HG02642 (cell line): ENCODE measurements around the gene BCO2.

ENCODE experiments used
- ATAC-seq: cut with Tn5 transposase; IDR thresholded peaks from one replicate; pipeline ENCODE4 v1.9.1; 2021; ENCODE audit warnings: mild to moderate bottlenecking; ENCODE audit not compliant: unreplicated experiment, poor library complexity

The BCO2 gene

GRCh38 chr11:112241486-112241885 is 66.2 kb downstream of the BCO2 start:
- no peak for ATAC-seq

GRCh38 chr11:112247201-112247600 is 71.9 kb downstream of the BCO2 start:
- ATAC-seq = no peak

GRCh38 chr11:112248201-112248600 is 72.9 kb downstream of the BCO2 start:
- ATAC-seq = no peak

- ATAC-seq = no peak
These were observed 74.7 kb downstream of the BCO2 start for GRCh38 chr11:112249871-112250610.

- no peak for ATAC-seq
These were observed 78.4 kb downstream of the BCO2 start for GRCh38 chr11:112253605-112254242.

GRCh38 chr11:112255067-112255720 is 79.9 kb downstream of the BCO2 start:
- no peak for ATAC-seq

- ATAC-seq = no peak
These were observed 85.2 kb downstream of the BCO2 start, which contains the start of gene PLET1 for GRCh38 chr11:112260490-112260889. Gene PLET1, minus strand, starts transcription at chr11:112260860. Its CDS starts 271 bp downstream, at chr11:112260589.

GRCh38 chr11:112265659-112266409 is 90.5 kb downstream of the BCO2 start:
- no peak for ATAC-seq

- no peak for ATAC-seq
These were observed 91.1 kb downstream of the BCO2 start for GRCh38 chr11:112266410-112266778.

- no peak for ATAC-seq
These were observed 91.9 kb downstream of the BCO2 start for GRCh38 chr11:112267188-112267591.

- no peak for ATAC-seq
These were observed 93.1 kb downstream of the BCO2 start for GRCh38 chr11:112268406-112268805.
